SK-N-SH treated with all-trans-retinoic acid at 6 μM for 48 hours (cell line): ENCODE results near the gene POP4.

ENCODE experiments used
- ATAC-seq: fragments of 200-7000 bp; cut with Tn5 transposase; 3 replicates; pipeline ENCODE4 v1.9.1; 2020; ENCODE audit warnings: mild to moderate bottlenecking, moderate library complexity
- ARNTL ChIP-seq: fragments of 450-650 bp; formaldehyde crosslinking; IDR thresholded peaks from 2 replicates; pipeline ENCODE4 v1.5.0; 2020; ENCODE audit warnings: low read depth, mild to moderate bottlenecking, moderate library complexity, borderline replicate concordance
- BACH2 ChIP-seq: fragments of 250-450 bp; sonication (Bioruptor Pico); IDR thresholded peaks from 2 replicates; pipeline ENCODE4 v1.9.0; 2021; ENCODE audit warnings: mild to moderate bottlenecking, borderline replicate concordance
- CREB5 ChIP-seq: fragments of 250-450 bp; sonication (Bioruptor Pico); IDR thresholded peaks from 2 replicates; pipeline ENCODE4 v1.5.1; 2020; ENCODE audit warnings: low read depth, mild to moderate bottlenecking, moderate library complexity
- CSDC2 ChIP-seq: fragments of 250-450 bp; sonication (Bioruptor Pico); IDR thresholded peaks from 2 replicates; pipeline ENCODE4 v1.5.0; 2020; ENCODE audit warnings: mild to moderate bottlenecking, moderate library complexity
- CSRNP3 ChIP-seq: fragments of 250-450 bp; sonication (Bioruptor Pico); IDR thresholded peaks from 2 replicates; pipeline ENCODE4 v1.5.1; 2021; ENCODE audit warnings: mild to moderate bottlenecking, moderate library complexity
- GLIS3 ChIP-seq: fragments of 250-450 bp; sonication (Bioruptor Pico); IDR thresholded peaks from 2 replicates; pipeline ENCODE4 v1.5.0; 2020; ENCODE audit warnings: mild to moderate bottlenecking, moderate library complexity
- ISL1 ChIP-seq: fragments of 250-450 bp; sonication (Bioruptor Pico); IDR thresholded peaks from 2 replicates; pipeline ENCODE4 v2.1.2; 2022; ENCODE audit warnings: mild to moderate bottlenecking, moderate library complexity
- OSR1 ChIP-seq: fragments of 250-450 bp; sonication (Bioruptor Pico); IDR thresholded peaks from 2 replicates; pipeline ENCODE4 v1.8.0; 2022; ENCODE audit warnings: moderate library complexity, mild to moderate bottlenecking, inconsistent platforms
- PATZ1 ChIP-seq: fragments of 250-450 bp; sonication (Bioruptor Pico); IDR thresholded peaks from 2 replicates; pipeline ENCODE4 v1.8.0; 2020; ENCODE audit warnings: mild to moderate bottlenecking, moderate library complexity, borderline replicate concordance
- POU6F1 ChIP-seq: fragments of 250-450 bp; sonication (Bioruptor Pico); IDR thresholded peaks from 2 replicates; pipeline ENCODE4 v1.8.0; 2021; ENCODE audit warnings: low read depth, mild to moderate bottlenecking, moderate library complexity, borderline replicate concordance
- PPARA ChIP-seq: fragments of 250-450 bp; sonication (Bioruptor Pico); IDR thresholded peaks from 2 replicates; pipeline ENCODE4 v1.5.0; 2020; ENCODE audit warnings: mild to moderate bottlenecking, borderline replicate concordance
- RARB ChIP-seq: fragments of 250-450 bp; sonication (Bioruptor Pico); IDR thresholded peaks from 2 replicates; pipeline ENCODE4 v1.8.0; 2021; ENCODE audit warnings: mild to moderate bottlenecking, moderate library complexity
- TCF4 ChIP-seq: fragments of 250-450 bp; sonication (Bioruptor Pico); IDR thresholded peaks from 2 replicates; pipeline ENCODE4 v1.8.0; 2021; ENCODE audit warnings: mild to moderate bottlenecking, moderate library complexity, borderline replicate concordance
- TOX ChIP-seq: fragments of 250-450 bp; sonication (Bioruptor Pico); IDR thresholded peaks from 2 replicates; pipeline ENCODE4 v1.8.0; 2021; ENCODE audit warnings: mild to moderate bottlenecking, moderate library complexity, borderline replicate concordance
- TSHZ2 ChIP-seq: fragments of 250-450 bp; sonication (Bioruptor Pico); IDR thresholded peaks from 2 replicates; pipeline ENCODE4 v1.5.0; 2020; ENCODE audit warnings: mild to moderate bottlenecking, moderate library complexity
- ZC3H10 ChIP-seq: fragments of 250-450 bp; sonication (Bioruptor Pico); IDR thresholded peaks from 2 replicates; pipeline ENCODE4 v1.5.1; 2021; ENCODE audit warnings: mild to moderate bottlenecking, moderate library complexity
- ZFP3 ChIP-seq: fragments of 250-450 bp; sonication (Bioruptor Pico); IDR thresholded peaks from 2 replicates; pipeline ENCODE4 v1.5.0; 2020; ENCODE audit warnings: mild to moderate bottlenecking, moderate library complexity
- ZNF565 ChIP-seq: fragments of 450-650 bp; formaldehyde crosslinking; conservative IDR thresholded peaks from 2 replicates; pipeline ENCODE4 v1.5.0; 2020; ENCODE audit warnings: low read depth, mild to moderate bottlenecking, moderate library complexity
- ZNF70 ChIP-seq: fragments of 450-650 bp; formaldehyde crosslinking; IDR thresholded peaks from 2 replicates; pipeline ENCODE4 v1.5.0; 2020; ENCODE audit warnings: mild to moderate bottlenecking, moderate library complexity
- ZNF8 ChIP-seq: fragments of 450-650 bp; formaldehyde crosslinking; IDR thresholded peaks from 2 replicates; pipeline ENCODE4 v1.5.0; 2020; ENCODE audit warnings: mild to moderate bottlenecking, moderate library complexity

Gene POP4

GRCh38 chr19:29660835-29661234, 54.8 kb downstream of the POP4 start:
- ATAC-seq: no peak
- TF ChIP-seq BACH2 (CRISPR knock-in tag) (no peak), CREB5 (CRISPR knock-in tag) (no peak)

GRCh38 chr19:29662278-29662603, 56.2 kb downstream of the POP4 start:
- no peak for TF ChIP-seq OSR1 (CRISPR knock-in tag)
- no peak for TF ChIP-seq CSRNP3 (CRISPR knock-in tag)
- TF ChIP-seq TSHZ2: no peak
- no peak for TF ChIP-seq ZC3H10 (CRISPR knock-in tag)
- no peak; the same call in 1 of the 2 replicates for TF ChIP-seq ISL1 (CRISPR knock-in tag)
- no peak for TF ChIP-seq CREB5 (CRISPR knock-in tag)
- TF ChIP-seq RARB (CRISPR knock-in tag): no peak
- no peak for TF ChIP-seq TOX (CRISPR knock-in tag)
- no peak for TF ChIP-seq TCF4
- TF ChIP-seq ZNF565 (CRISPR knock-in tag): no peak
- TF ChIP-seq POU6F1 (CRISPR knock-in tag): no peak
- no peak for TF ChIP-seq ZFP3 (CRISPR knock-in tag)
- no peak for TF ChIP-seq PATZ1
- no peak for TF ChIP-seq PPARA (CRISPR knock-in tag)
- no peak for ATAC-seq

GRCh38 chr19:29662604-29663404, 56.7 kb downstream of the POP4 start:
- ATAC-seq: peak; percentile 31
- TF ChIP-seq CSDC2 (no peak), ZNF565 (CRISPR knock-in tag) (no peak), OSR1 (CRISPR knock-in tag) (no peak), TOX (CRISPR knock-in tag) (no peak), ZNF70 (CRISPR knock-in tag) (no peak), GLIS3 (CRISPR knock-in tag) (no peak), ARNTL (CRISPR knock-in tag) (no peak), ZNF8 (CRISPR knock-in tag) (no peak), PPARA (CRISPR knock-in tag) (no peak), CREB5 (CRISPR knock-in tag) (no peak), CSRNP3 (CRISPR knock-in tag) (no peak)
